PFSK-1 (cell line): ENCODE results near the gene PALLD.

Experiments
- FOXP2 ChIP-seq: optimal IDR thresholded peaks from 2 replicates; pipeline ENCODE3; 2011; ENCODE audit warnings: borderline replicate concordance, control low read depth, inconsistent platforms; ENCODE audit not compliant: insufficient read depth; ENCODE audit errors: extremely low read length, extremely low read depth
- POLR2AphosphoS5 ChIP-seq: IDR thresholded peaks from 2 replicates; pipeline ENCODE4 v1.6.1; 2012; ENCODE audit warnings: low read depth, mild to moderate bottlenecking, control low read depth, low read length, moderate library complexity
- SIN3A ChIP-seq: IDR thresholded peaks from 2 replicates; pipeline ENCODE4 v1.6.1; 2012; ENCODE audit warnings: mild to moderate bottlenecking, low read length, moderate library complexity, borderline replicate concordance; ENCODE audit not compliant: insufficient read depth
- TAF1 ChIP-seq: IDR thresholded peaks from 2 replicates; pipeline ENCODE4 v1.6.1; 2012; ENCODE audit warnings: low read length, control low read depth, borderline replicate concordance; ENCODE audit not compliant: insufficient read depth
- TF ChIP-seq, protein P1 (sequence below), 2 experiments: IDR thresholded peaks; 2 replicates each; pipeline versions ENCODE4 v1.6.1 to v1.8.0; 2011 to 2012; ENCODE audit warnings: low read depth in 2 of 2, low read length in 2 of 2, control low read depth in 1 of 2, inconsistent platforms in 1 of 2, mild to moderate bottlenecking in 1 of 2, moderate library complexity in 1 of 2; ENCODE audit not compliant: insufficient read depth in 1 of 2

- TF ChIP-seq POLR2AphosphoS5 (no peak), SIN3A (no peak), FOXP2 (no peak), TAF1 (no peak)
- TF ChIP-seq, protein P1, sequence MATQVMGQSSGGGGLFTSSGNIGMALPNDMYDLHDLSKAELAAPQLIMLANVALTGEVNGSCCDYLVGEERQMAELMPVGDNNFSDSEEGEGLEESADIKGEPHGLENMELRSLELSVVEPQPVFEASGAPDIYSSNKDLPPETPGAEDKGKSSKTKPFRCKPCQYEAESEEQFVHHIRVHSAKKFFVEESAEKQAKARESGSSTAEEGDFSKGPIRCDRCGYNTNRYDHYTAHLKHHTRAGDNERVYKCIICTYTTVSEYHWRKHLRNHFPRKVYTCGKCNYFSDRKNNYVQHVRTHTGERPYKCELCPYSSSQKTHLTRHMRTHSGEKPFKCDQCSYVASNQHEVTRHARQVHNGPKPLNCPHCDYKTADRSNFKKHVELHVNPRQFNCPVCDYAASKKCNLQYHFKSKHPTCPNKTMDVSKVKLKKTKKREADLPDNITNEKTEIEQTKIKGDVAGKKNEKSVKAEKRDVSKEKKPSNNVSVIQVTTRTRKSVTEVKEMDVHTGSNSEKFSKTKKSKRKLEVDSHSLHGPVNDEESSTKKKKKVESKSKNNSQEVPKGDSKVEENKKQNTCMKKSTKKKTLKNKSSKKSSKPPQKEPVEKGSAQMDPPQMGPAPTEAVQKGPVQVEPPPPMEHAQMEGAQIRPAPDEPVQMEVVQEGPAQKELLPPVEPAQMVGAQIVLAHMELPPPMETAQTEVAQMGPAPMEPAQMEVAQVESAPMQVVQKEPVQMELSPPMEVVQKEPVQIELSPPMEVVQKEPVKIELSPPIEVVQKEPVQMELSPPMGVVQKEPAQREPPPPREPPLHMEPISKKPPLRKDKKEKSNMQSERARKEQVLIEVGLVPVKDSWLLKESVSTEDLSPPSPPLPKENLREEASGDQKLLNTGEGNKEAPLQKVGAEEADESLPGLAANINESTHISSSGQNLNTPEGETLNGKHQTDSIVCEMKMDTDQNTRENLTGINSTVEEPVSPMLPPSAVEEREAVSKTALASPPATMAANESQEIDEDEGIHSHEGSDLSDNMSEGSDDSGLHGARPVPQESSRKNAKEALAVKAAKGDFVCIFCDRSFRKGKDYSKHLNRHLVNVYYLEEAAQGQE (IDR thresholded peaks at IDR 0.05; ENCODE audit: insufficient read depth in 1 of 2, low read depth in 2 of 2, low read length in 2 of 2): no peak
These were observed 75.2 kb downstream of the PALLD start for GRCh38 chr4:168572002-168572401.
